Spleen (tissue), 11 donors: Measurements from ENCODE around the gene VEZT. TPM values are rescaled to one million over a fixed set of nuclear protein-coding genes. Genes with fewer than 3 reads are reported as not detected.
A peak's percentile ranks its signal among the peaks of the same experiment; 100 is the strongest.

Source experiments
- DNase-seq: peaks from one replicate; pipeline ENCODE4 v3.0.0-alpha.2; 2020
- H3K27ac ChIP-seq, 8 donors: fragments of 200-600 bp; sonication (generic) in 7 of 8; 1 replicate in 4 of 8; 2 replicates in 4 of 8; pipeline versions ENCODE4 v1.5.0 to v1.8.0; 2016 to 2021; ENCODE audit warnings: inconsistent platforms in 4 of 8, mild to moderate bottlenecking in 4 of 8, moderate library complexity in 1 of 8
- H3K27me3 ChIP-seq, 7 donors: fragments of 200-600 bp; sonication (generic) in 6 of 7; replicated peaks in 1 of 7; 1 replicate in 4 of 7; 2 replicates in 3 of 7; pipeline versions ENCODE4 v1.5.0 to v1.8.0; 2016 to 2021; ENCODE audit warnings: inconsistent platforms in 3 of 7, mild to moderate bottlenecking in 1 of 7
- H3K36me3 ChIP-seq, 6 donors: fragments of 200-600 bp; sonication (generic) in 5 of 6; 1 replicate in 4 of 6; 2 replicates in 2 of 6; pipeline versions ENCODE4 v1.5.0 to v1.8.0; 2016 to 2021; ENCODE audit warnings: inconsistent platforms in 2 of 6
- H3K4me1 ChIP-seq, 6 donors: fragments of 200-600 bp; sonication (generic) in 5 of 6; 1 replicate in 3 of 6; 2 replicates in 3 of 6; pipeline versions ENCODE4 v1.5.0 to v1.8.0; 2016 to 2021; ENCODE audit warnings: inconsistent platforms in 3 of 6
- H3K4me3 ChIP-seq, 8 donors: fragments of 200-600 bp; sonication (generic) in 7 of 8; 1 replicate in 4 of 8; 2 replicates in 4 of 8; pipeline versions ENCODE4 v1.5.0 to v1.8.0; 2016 to 2021; ENCODE audit warnings: inconsistent platforms in 4 of 8, mild to moderate bottlenecking in 4 of 8, moderate library complexity in 2 of 8
- H3K9me3 ChIP-seq, 8 donors: fragments of 200-600 bp; sonication (generic) in 7 of 8; 1 replicate in 4 of 8; 2 replicates in 4 of 8; pipeline versions ENCODE4 v1.5.0 to v1.8.0; 2016 to 2021; ENCODE audit warnings: inconsistent platforms in 4 of 8
- CTCF ChIP-seq, 11 experiments: fragments of 200-600 bp in 7 of 11; fragments of 450-650 bp in 4 of 11; sonication (generic) in 4 of 11; IDR thresholded peaks in 8 of 11; conservative IDR thresholded peaks in 3 of 11; 1 replicate in 7 of 11; 2 replicates in 4 of 11; pipeline versions ENCODE4 v1.4.0 to v1.8.0; 2016 to 2021; ENCODE audit warnings: antibody characterized with exemption in 11 of 11, inconsistent platforms in 4 of 11, mild to moderate bottlenecking in 1 of 11
- POLR2A ChIP-seq, 3 donors: fragments of 450-650 bp; IDR thresholded peaks; one replicate each; pipeline ENCODE4 v1.5.1; 2017; ENCODE audit warnings: antibody characterized with exemption in 3 of 3, mild to moderate bottlenecking in 1 of 3
- POLR2AphosphoS5 ChIP-seq, 3 donors: sonication (generic); formaldehyde crosslinking; IDR thresholded peaks; one replicate each; pipeline ENCODE4 v1.5.1; 2017; ENCODE audit warnings: antibody characterized with exemption in 3 of 3
- WGBS, 5 donors: extraction: QIAGEN DNeasy Blood & Tissue Kit in 3 of 5; methylation state at CpG; one replicate each; pipeline versions ENCODE4 v1.1.5 to v1.1.7; 2013 to 2018; 5-methylcytosine and 5-hydroxymethylcytosine counted together
- intact Hi-C: fragments of 100-400 bp; cut with DNase I; formaldehyde crosslinking; loops from one replicate; pipeline ENCODE4 v1.15.0; 2023; ENCODE audit warnings: low total_unique reads
- polyA plus RNA-seq, 3 donors: library from polyadenylated mRNA; stranded (reverse); fragments of 200-250 nt; gene quantifications; one replicate each; pipeline ENCODE4 v1.2.1, GENCODE V29; 2013
- total RNA-seq, 7 donors: library from RNA; depleted of rRNA in 3 of 7; stranded (reverse); fragments of >200 nt in 3 of 7; fragmentation: NEBNext Ultra II Directional in 4 of 7; extraction: Animal tissue kit (Norgen Biotek cat#: 25700) in 4 of 7; gene quantifications; one replicate each; pipeline versions ENCODE4 v1.1.0 to v1.2.1, GENCODE V29; 2016 to 2021
- donor health status: healthy with polysubstance abuse.
- donor health status: DM: no; HTN: no; CAD: no; lungs with moderate emphysema.
- donor health status: DM: no; HTN: no; CAD: no.
- donor health status: Bipolar disorder and iron deficiency.
- donor health status: healthy.
- donor health status: DM: no; HTN: no; CAD: no.
- donor health status: DM: yes; HTN: yes; CAD: no.

Gene VEZT
- total and polyA plus RNA-seq, 10 donors, result 17.0 to 64.3 (median 44.8) TPM

- DNase-seq, result no peak
- H3K4me3 ChIP-seq, result no peak overlapping the region
- H3K27ac ChIP-seq, result peak overlapping the region in 1 of 8 donors; percentile 15
- no peaks in the 10 kb centered on the region for H3K9me3 ChIP-seq
- H3K27me3 ChIP-seq, result no peaks in the 10 kb centered on the region
- 55 to 73% (median 70%) methylated on average over 4 of the region's 4 CpGs for WGBS, 5 donors
- no peak for TF ChIP-seq CTCF (IDR thresholded peaks at IDR 0.05 in 8 of 11, conservative IDR thresholded peaks at IDR 0.05 in 3 of 11)
- no peak for TF ChIP-seq POLR2AphosphoS5 (IDR thresholded peaks at IDR 0.05)
- no peak for TF ChIP-seq POLR2A (IDR thresholded peaks at IDR 0.05)
- H3K36me3 ChIP-seq, result no peaks in the 10 kb centered on the region
- H3K4me1 ChIP-seq, result peaks cover 0 to 6% (median 0%) of the 10 kb centered on the region in 6 donors
- intact Hi-C loops, result no loop called here
Measured at GRCh38 chr12:95335948-95336347, 118.3 kb downstream of the VEZT start.

GRCh38 chr12:95336387-95337067 lies 118.9 kb downstream of the VEZT start:
- Histone ChIP-seq H3K4me3 (no peak overlapping the region), H3K36me3 (no peaks in the 10 kb centered on the region), H3K27ac (peak overlapping the region in 1 of 8 donors; percentile 15), H3K4me1 (peaks cover 0 to 6% (median 0%) of the 10 kb centered on the region in 6 donors), H3K27me3 (no peaks in the 10 kb centered on the region), H3K9me3 (no peaks in the 10 kb centered on the region)
- 45 to 62% (median 57%) methylated on average over 10 of the region's 10 CpGs for WGBS, 5 donors
- DNase-seq, result no peak
- intact Hi-C loops, result no loop called here
- TF ChIP-seq POLR2AphosphoS5 (IDR thresholded peaks at IDR 0.05) (peak in 1 of 3 donors; percentile 28), CTCF (IDR thresholded peaks at IDR 0.05 in 8 of 11, conservative IDR thresholded peaks at IDR 0.05 in 3 of 11) (peak; percentile 10 to 86 (median 63)), POLR2A (IDR thresholded peaks at IDR 0.05) (no peak)

DNA sequence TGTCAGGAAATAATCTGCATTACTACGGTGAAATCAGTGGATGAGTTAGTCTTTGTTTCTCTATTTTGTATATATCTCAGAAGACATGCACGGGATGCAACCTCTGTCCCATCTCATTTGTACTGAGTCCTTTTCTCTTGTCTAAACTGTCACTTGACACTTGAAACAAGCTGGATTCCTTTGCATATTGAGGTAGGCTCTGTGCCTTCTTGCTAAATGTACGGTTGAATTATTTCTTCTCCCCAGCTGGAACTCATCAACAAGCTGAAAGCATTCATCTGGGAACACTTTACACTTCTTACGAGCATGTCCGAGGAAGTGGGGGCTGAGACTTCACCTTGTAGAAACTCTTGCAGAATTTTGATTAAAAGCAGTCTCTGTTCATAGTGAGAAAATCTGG lies 119.5 kb downstream of the VEZT start:
- DNase-seq, result no peak
- Histone ChIP-seq H3K4me1 (peaks cover 0 to 6% (median 0%) of the 10 kb centered on the region in 6 donors), H3K27me3 (no peaks in the 10 kb centered on the region), H3K4me3 (no peak overlapping the region), H3K27ac (no peak overlapping the region), H3K36me3 (no peaks in the 10 kb centered on the region), H3K9me3 (no peaks in the 10 kb centered on the region)
- 62 to 86% (median 78%) methylated on average over 5 of the region's 5 CpGs for WGBS, 5 donors
- TF ChIP-seq CTCF (IDR thresholded peaks at IDR 0.05 in 8 of 11, conservative IDR thresholded peaks at IDR 0.05 in 3 of 11) (no peak), POLR2AphosphoS5 (IDR thresholded peaks at IDR 0.05) (no peak), POLR2A (IDR thresholded peaks at IDR 0.05) (no peak)
- intact Hi-C loops, result no loop called here

DNA sequence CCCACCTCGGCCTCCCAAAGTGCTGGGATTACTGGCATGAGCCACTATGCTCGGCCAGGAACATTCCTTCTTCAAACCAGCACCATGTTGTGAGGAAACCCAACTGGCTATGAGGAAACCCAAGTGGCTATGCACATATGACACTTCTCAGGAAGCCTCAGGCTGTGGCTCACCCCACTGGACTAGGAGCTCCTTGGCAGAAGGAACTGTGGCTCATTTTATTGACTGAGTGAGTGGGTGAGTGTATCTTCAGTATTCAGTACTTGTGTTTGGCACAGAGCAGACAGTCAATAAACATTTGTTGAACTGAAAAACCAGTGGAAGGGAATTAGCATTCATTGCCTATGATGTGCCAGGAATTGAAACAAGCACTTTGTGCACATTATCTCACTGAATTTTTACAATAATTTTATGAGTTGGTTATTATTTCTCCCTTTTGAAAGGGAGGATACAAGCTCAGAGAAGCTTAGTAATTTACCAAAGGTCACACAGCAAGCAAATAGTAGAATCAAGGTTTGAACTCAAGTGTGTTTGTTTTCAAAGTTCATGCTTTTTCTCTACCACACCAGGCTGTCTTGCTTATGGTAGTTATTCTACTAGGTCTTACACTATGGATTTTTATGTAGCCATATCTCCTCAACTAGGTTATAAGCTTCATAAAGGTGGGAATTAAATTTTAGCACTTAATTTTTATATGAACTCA lies 121.6 kb downstream of the VEZT start:
- no peaks in the 10 kb centered on the region for H3K36me3 ChIP-seq
- no peaks in the 10 kb centered on the region for H3K27me3 ChIP-seq
- no peak for TF ChIP-seq CTCF (IDR thresholded peaks at IDR 0.05 in 8 of 11, conservative IDR thresholded peaks at IDR 0.05 in 3 of 11)
- TF ChIP-seq POLR2AphosphoS5 (IDR thresholded peaks at IDR 0.05), result no peak
- no peak for TF ChIP-seq POLR2A (IDR thresholded peaks at IDR 0.05)
- 81 to 100% (median 91%) methylated on average over 2 of the region's 2 CpGs for WGBS, 5 donors
- no peaks in the 10 kb centered on the region for H3K9me3 ChIP-seq
- H3K4me1 ChIP-seq, result peaks cover 0 to 6% (median 0%) of the 10 kb centered on the region in 6 donors
- no peak for DNase-seq
- no peak overlapping the region for H3K27ac ChIP-seq
- intact Hi-C loops, result no loop called here
- H3K4me3 ChIP-seq, result no peak overlapping the region
